Measurements from ENCODE around the gene TIMMDC1.
"Not testable (repeated sequence)": the region's sequence is repeated elsewhere in the genome, so short reads cannot be mapped to it uniquely, and the experiment has no call there.

TIMMDC1 gene

GRCh38 chr3:119563334-119563733 lies 65.0 kb downstream of the TIMMDC1 start:
- not testable (repeated sequence) for H3K4me3 ChIP-seq (ENCODE audit: low read length in 2 of 2)

GRCh38 chr3:119569156-119569555 lies 70.8 kb downstream of the TIMMDC1 start:
- Histone ChIP-seq H3K9me3 (ENCODE audit: control insufficient read depth in 2 of 2, low read length in 2 of 2) (no peaks in the 10 kb centered on the region), H3K4me1 (ENCODE audit: control insufficient read depth in 2 of 2, insufficient read depth in 2 of 2, low read length in 2 of 2) (no peaks in the 10 kb centered on the region), H3K27me3 (ENCODE audit: control insufficient read depth in 2 of 2, insufficient read depth in 2 of 2, low read length in 2 of 2) (no peaks in the 10 kb centered on the region), H3K9ac (ENCODE audit: low read depth in 1 of 2, low read length in 2 of 2) (no peak overlapping the region), H3K4me3 (ENCODE audit: low read length in 2 of 2) (no peak overlapping the region), H3K36me3 (ENCODE audit: control insufficient read depth in 2 of 2, insufficient read depth in 2 of 2, low read length in 2 of 2) (no peaks in the 10 kb centered on the region), H3K27ac (ENCODE audit: low read depth in 2 of 2, low read length in 2 of 2) (no peak overlapping the region)

More at GRCh38 chr3:119563334-119563733, 65.0 kb downstream of the TIMMDC1 start:
- not testable (repeated sequence) for H3K36me3 ChIP-seq (ENCODE audit: control insufficient read depth in 2 of 2, insufficient read depth in 2 of 2, low read length in 2 of 2); H3K9me3 ChIP-seq (ENCODE audit: control insufficient read depth in 2 of 2, low read length in 2 of 2); H3K27me3 ChIP-seq (ENCODE audit: control insufficient read depth in 2 of 2, insufficient read depth in 2 of 2, low read length in 2 of 2); H3K4me1 ChIP-seq (ENCODE audit: control insufficient read depth in 2 of 2, insufficient read depth in 2 of 2, low read length in 2 of 2); H3K27ac ChIP-seq (ENCODE audit: low read depth in 2 of 2, low read length in 2 of 2); H3K9ac ChIP-seq (ENCODE audit: low read depth in 1 of 2, low read length in 2 of 2)

- Histone ChIP-seq H3K9me3 (ENCODE audit: control insufficient read depth in 2 of 2, low read length in 2 of 2) (no peaks in the 10 kb centered on the region), H3K36me3 (ENCODE audit: control insufficient read depth in 2 of 2, insufficient read depth in 2 of 2, low read length in 2 of 2) (no peaks in the 10 kb centered on the region), H3K27me3 (ENCODE audit: control insufficient read depth in 2 of 2, insufficient read depth in 2 of 2, low read length in 2 of 2) (no peaks in the 10 kb centered on the region), H3K9ac (ENCODE audit: low read depth in 1 of 2, low read length in 2 of 2) (no peak overlapping the region), H3K4me3 (ENCODE audit: low read length in 2 of 2) (no peak overlapping the region), H3K4me1 (ENCODE audit: control insufficient read depth in 2 of 2, insufficient read depth in 2 of 2, low read length in 2 of 2) (no peaks in the 10 kb centered on the region), H3K27ac (ENCODE audit: low read depth in 2 of 2, low read length in 2 of 2) (peak overlapping the region in 1 of 2 donors; percentile 22)
Observed at GRCh38 chr3:119570229-119570628, 71.9 kb downstream of the TIMMDC1 start.

- no peaks in the 10 kb centered on the region for H3K4me1 ChIP-seq (ENCODE audit: control insufficient read depth in 2 of 2, insufficient read depth in 2 of 2, low read length in 2 of 2)
- no peak overlapping the region for H3K27ac ChIP-seq (ENCODE audit: low read depth in 2 of 2, low read length in 2 of 2)
- H3K4me3 ChIP-seq (ENCODE audit: low read length in 2 of 2) = no peak overlapping the region
- no peak overlapping the region for H3K9ac ChIP-seq (ENCODE audit: low read depth in 1 of 2, low read length in 2 of 2)
- no peaks in the 10 kb centered on the region for H3K27me3 ChIP-seq (ENCODE audit: control insufficient read depth in 2 of 2, insufficient read depth in 2 of 2, low read length in 2 of 2)
- H3K9me3 ChIP-seq (ENCODE audit: control insufficient read depth in 2 of 2, low read length in 2 of 2) = no peaks in the 10 kb centered on the region
- no peaks in the 10 kb centered on the region for H3K36me3 ChIP-seq (ENCODE audit: control insufficient read depth in 2 of 2, insufficient read depth in 2 of 2, low read length in 2 of 2)
Observed at GRCh38 chr3:119571230-119571629, 72.9 kb downstream of the TIMMDC1 start.

- Histone ChIP-seq H3K4me1 (ENCODE audit: control insufficient read depth in 2 of 2, insufficient read depth in 2 of 2, low read length in 2 of 2) (no peaks in the 10 kb centered on the region), H3K9me3 (ENCODE audit: control insufficient read depth in 2 of 2, low read length in 2 of 2) (no peaks in the 10 kb centered on the region), H3K9ac (ENCODE audit: low read depth in 1 of 2, low read length in 2 of 2) (no peak overlapping the region), H3K27me3 (ENCODE audit: control insufficient read depth in 2 of 2, insufficient read depth in 2 of 2, low read length in 2 of 2) (no peaks in the 10 kb centered on the region), H3K36me3 (ENCODE audit: control insufficient read depth in 2 of 2, insufficient read depth in 2 of 2, low read length in 2 of 2) (no peaks in the 10 kb centered on the region), H3K27ac (ENCODE audit: low read depth in 2 of 2, low read length in 2 of 2) (no peak overlapping the region), H3K4me3 (ENCODE audit: low read length in 2 of 2) (no peak overlapping the region)
Observed at GRCh38 chr3:119571688-119572087, 73.3 kb downstream of the TIMMDC1 start.
